Subcutaneous abdominal adipose tissue (tissue), 5 donors: ENCODE results near the gene PIK3C2G.
A peak's percentile ranks its signal among the peaks of the same experiment; 100 is the strongest.

Experiments used
- H3K27ac ChIP-seq: one replicate; pipeline ENCODE4 v1.7.0; 2013; ENCODE audit warnings: low read depth, mild to moderate bottlenecking, inconsistent platforms, low read length, moderate library complexity
- H3K27me3 ChIP-seq, 5 donors: one replicate each; pipeline ENCODE4 v1.7.0; 2013; ENCODE audit warnings: low read length in 5 of 5, inconsistent platforms in 1 of 5; ENCODE audit not compliant: control insufficient read depth in 5 of 5, insufficient read depth in 4 of 5
- H3K36me3 ChIP-seq, 5 donors: one replicate each; pipeline ENCODE4 v1.7.0; 2013; ENCODE audit warnings: low read length in 5 of 5; ENCODE audit not compliant: control insufficient read depth in 5 of 5, insufficient read depth in 5 of 5
- H3K4me1 ChIP-seq, 5 donors: one replicate each; pipeline ENCODE4 v1.7.0; 2013; ENCODE audit warnings: low read length in 5 of 5, mild to moderate bottlenecking in 3 of 5, moderate library complexity in 1 of 5; ENCODE audit not compliant: control insufficient read depth in 5 of 5, insufficient read depth in 5 of 5
- H3K4me3 ChIP-seq, 5 donors: one replicate each; pipeline ENCODE4 v1.7.0; 2013; ENCODE audit warnings: low read length in 5 of 5, low read depth in 1 of 5
- H3K9ac ChIP-seq, 5 donors: one replicate each; pipeline ENCODE4 v1.7.0; 2013; ENCODE audit warnings: low read length in 5 of 5, mild to moderate bottlenecking in 4 of 5, moderate library complexity in 3 of 5
- H3K9me3 ChIP-seq, 5 donors: one replicate each; pipeline ENCODE4 v1.7.0; 2013; ENCODE audit warnings: low read length in 5 of 5; ENCODE audit not compliant: control insufficient read depth in 5 of 5
- donor health status: healthy.
- donor health status: healthy.
- donor health status: healthy.
- donor health status: healthy.
- donor health status: healthy.

Gene PIK3C2G

GRCh38 chr12:18275981-18276380 lies 14.7 kb downstream of the PIK3C2G start:
- Histone ChIP-seq H3K36me3 (no peaks in the 10 kb centered on the region), H3K4me1 (no peaks in the 10 kb centered on the region), H3K9me3 (no peaks in the 10 kb centered on the region), H3K27me3 (no peaks in the 10 kb centered on the region), H3K27ac (no peak overlapping the region), H3K9ac (no peak overlapping the region), H3K4me3 (no peak overlapping the region)

- no peaks in the 10 kb centered on the region for H3K36me3 ChIP-seq
Observed at GRCh38 chr12:18277196-18277595, 15.9 kb downstream of the PIK3C2G start.

DNA sequence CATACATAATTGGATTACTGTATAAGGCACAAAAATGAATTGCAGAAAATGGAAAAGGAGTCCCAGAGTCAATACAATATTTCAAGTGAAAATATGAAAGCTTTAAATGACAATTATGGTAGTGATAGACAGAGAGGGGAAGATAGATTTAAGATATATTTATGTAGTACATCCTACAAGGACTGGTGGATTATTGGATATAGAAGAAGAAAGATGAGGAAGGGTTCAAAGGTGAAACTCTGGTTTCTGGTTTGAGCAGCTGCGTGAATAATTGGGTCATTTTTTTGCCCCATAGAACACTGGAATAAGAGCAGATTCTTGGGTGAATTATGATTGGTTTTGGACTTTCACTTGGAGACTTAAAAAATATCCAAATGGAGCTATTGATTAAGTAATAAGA lies 19.4 kb downstream of the PIK3C2G start:
- Histone ChIP-seq H3K36me3 (no peaks in the 10 kb centered on the region), H3K27me3 (no peaks in the 10 kb centered on the region), H3K4me3 (no peak overlapping the region), H3K9ac (no peak overlapping the region), H3K4me1 (no peaks in the 10 kb centered on the region), H3K9me3 (peaks cover 0 to 3% (median 0%) of the 10 kb centered on the region in 5 donors), H3K27ac (no peak overlapping the region)

More at GRCh38 chr12:18277196-18277595, 15.9 kb downstream of the PIK3C2G start:
- Histone ChIP-seq H3K4me3 (no peak overlapping the region), H3K4me1 (no peaks in the 10 kb centered on the region), H3K9me3 (no peaks in the 10 kb centered on the region), H3K9ac (no peak overlapping the region), H3K27me3 (no peaks in the 10 kb centered on the region), H3K27ac (no peak overlapping the region)

DNA sequence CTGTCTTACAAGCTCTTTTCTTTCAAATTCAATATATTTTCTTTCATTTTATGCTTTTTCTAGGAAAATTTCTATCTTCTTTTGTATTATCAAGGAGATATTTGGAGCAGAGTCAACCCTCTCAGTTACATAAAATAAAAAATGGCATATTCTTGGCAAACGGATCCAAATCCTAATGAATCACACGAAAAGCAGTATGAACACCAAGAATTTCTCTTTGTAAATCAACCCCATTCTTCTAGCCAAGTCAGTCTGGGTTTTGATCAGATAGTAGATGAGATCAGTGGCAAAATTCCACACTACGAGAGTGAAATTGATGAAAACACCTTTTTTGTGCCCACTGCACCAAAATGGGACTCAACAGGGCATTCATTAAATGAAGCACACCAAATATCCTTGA lies 20.6 kb downstream of the PIK3C2G start:
- Histone ChIP-seq H3K27me3 (no peaks in the 10 kb centered on the region), H3K36me3 (no peaks in the 10 kb centered on the region), H3K4me3 (no peak overlapping the region), H3K9ac (no peak overlapping the region), H3K4me1 (no peaks in the 10 kb centered on the region), H3K9me3 (peaks cover 0 to 8% (median 6%) of the 10 kb centered on the region in 5 donors), H3K27ac (no peak overlapping the region)

DNA sequence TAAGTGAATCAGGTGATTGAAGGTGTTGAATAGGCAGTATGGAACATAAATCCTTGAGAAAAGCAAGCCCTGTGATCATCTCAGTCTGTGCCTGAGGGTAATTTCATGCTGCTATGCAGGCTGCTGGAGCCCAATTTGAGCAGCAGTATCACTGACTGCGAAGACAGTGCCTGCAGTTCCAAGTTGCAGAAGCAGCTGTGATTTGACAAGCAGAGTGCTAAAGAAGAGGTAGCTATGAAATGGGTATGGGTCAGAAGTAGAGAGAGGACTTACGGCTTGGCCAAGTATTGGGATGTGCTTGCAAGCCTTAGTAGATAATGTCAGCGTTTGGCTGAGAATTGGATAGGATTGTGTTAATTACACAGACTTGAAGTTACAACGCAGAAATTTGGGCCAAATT lies 22.5 kb downstream of the PIK3C2G start:
- no peak overlapping the region for H3K27ac ChIP-seq
- peaks cover 0 to 8% (median 6%) of the 10 kb centered on the region in 5 donors for H3K9me3 ChIP-seq
- no peaks in the 10 kb centered on the region for H3K36me3 ChIP-seq

DNA sequence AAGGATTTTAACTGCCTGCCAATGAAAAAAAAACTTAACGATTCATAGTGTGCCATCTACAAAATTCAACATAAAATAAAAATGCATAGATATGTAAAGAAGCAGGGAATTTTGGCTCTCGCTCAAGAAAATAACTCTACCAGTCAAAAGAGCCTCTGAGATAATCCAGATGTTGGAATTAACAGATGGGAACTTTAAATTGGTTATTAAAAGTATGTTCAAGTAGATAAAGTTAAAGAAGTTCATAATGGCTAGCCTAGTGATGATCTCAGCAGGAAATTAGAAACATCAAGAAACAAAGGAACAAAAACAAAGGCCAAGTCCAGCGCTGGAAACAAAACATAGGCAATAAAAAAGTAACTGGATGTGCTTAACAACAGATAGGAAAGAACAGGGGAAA lies 23.1 kb downstream of the PIK3C2G start:
- Histone ChIP-seq H3K4me1 (no peaks in the 10 kb centered on the region), H3K27me3 (no peaks in the 10 kb centered on the region), H3K9me3 (peaks cover 0 to 8% (median 6%) of the 10 kb centered on the region in 5 donors), H3K27ac (no peak overlapping the region), H3K9ac (no peak overlapping the region), H3K36me3 (no peaks in the 10 kb centered on the region), H3K4me3 (no peak overlapping the region)

More for the DNA sequence above, 22.5 kb downstream of the PIK3C2G start:
- Histone ChIP-seq H3K27me3 (no peaks in the 10 kb centered on the region), H3K4me1 (no peaks in the 10 kb centered on the region), H3K4me3 (no peak overlapping the region), H3K9ac (no peak overlapping the region)

- no peaks in the 10 kb centered on the region for H3K36me3 ChIP-seq
- H3K27ac ChIP-seq = no peak overlapping the region
- H3K4me3 ChIP-seq = no peak overlapping the region
- no peaks in the 10 kb centered on the region for H3K4me1 ChIP-seq
- H3K9me3 ChIP-seq = peaks cover 0 to 8% (median 6%) of the 10 kb centered on the region in 5 donors
- H3K9ac ChIP-seq = no peak overlapping the region
- no peaks in the 10 kb centered on the region for H3K27me3 ChIP-seq
Observed at GRCh38 chr12:18285161-18285560, 23.8 kb downstream of the PIK3C2G start.

- Histone ChIP-seq H3K9ac (no peak overlapping the region), H3K4me3 (peak overlapping the region in 1 of 5 donors; percentile 13), H3K36me3 (no peaks in the 10 kb centered on the region), H3K4me1 (no peaks in the 10 kb centered on the region), H3K27me3 (no peaks in the 10 kb centered on the region), H3K27ac (no peak overlapping the region), H3K9me3 (peaks cover 0 to 8% (median 6%) of the 10 kb centered on the region in 5 donors)
Observed at GRCh38 chr12:18290386-18290785, 29.1 kb downstream of the PIK3C2G start.

DNA sequence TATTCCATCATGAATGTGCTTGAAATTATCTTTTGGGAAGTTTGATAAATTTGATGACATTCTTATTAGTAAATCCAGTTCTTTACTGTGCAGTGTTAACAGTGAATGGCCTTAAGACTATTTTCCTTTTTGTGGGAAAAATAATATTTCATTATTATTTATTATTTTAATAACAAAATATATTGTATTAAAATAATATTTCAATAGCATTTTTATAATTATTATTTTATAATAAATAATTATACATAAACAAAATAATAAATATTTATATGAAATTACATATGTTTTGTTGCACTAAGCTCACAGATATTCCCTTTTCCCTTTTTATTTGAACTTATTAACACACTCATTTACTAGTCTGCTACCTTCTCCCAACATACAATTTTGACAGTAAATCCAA lies 33.6 kb downstream of the PIK3C2G start:
- Histone ChIP-seq H3K9me3 (peaks cover 0 to 4% (median 0%) of the 10 kb centered on the region in 5 donors), H3K27me3 (no peaks in the 10 kb centered on the region), H3K36me3 (no peaks in the 10 kb centered on the region), H3K9ac (no peak overlapping the region), H3K4me1 (peaks cover 0 to 3% (median 0%) of the 10 kb centered on the region in 5 donors), H3K27ac (no peak overlapping the region), H3K4me3 (no peak overlapping the region)

GRCh38 chr12:18296201-18296908 lies 35.0 kb downstream of the PIK3C2G start:
- no peak overlapping the region for H3K27ac ChIP-seq

More at GRCh38 chr12:18296201-18296908, 35.0 kb downstream of the PIK3C2G start:
- no peaks in the 10 kb centered on the region for H3K27me3 ChIP-seq
- peaks cover 0 to 3% (median 0%) of the 10 kb centered on the region in 5 donors for H3K4me1 ChIP-seq
- peak overlapping the region in 4 of 5 donors; percentile 16 to 45 (median 41) for H3K4me3 ChIP-seq
- peak overlapping the region in 1 of 5 donors; percentile 51 for H3K9ac ChIP-seq
- no peaks in the 10 kb centered on the region for H3K36me3 ChIP-seq
- peaks cover 0 to 8% (median 0%) of the 10 kb centered on the region in 5 donors for H3K9me3 ChIP-seq
